ENCODE results near the gene ATXN7L1.

Gene ATXN7L1

GRCh38 chr7:105841866-105842265, 34.5 kb downstream of the ATXN7L1 start:
- no peak overlapping the region for H3K4me3 ChIP-seq (ENCODE audit: low read depth, low read length)
- H3K27ac ChIP-seq, result no peak overlapping the region
- no peak for DNase-seq
- in situ Hi-C loops (cut with HindIII; ENCODE audit: low pct_ligation_motif_present, low sequenced_read_pairs), result no loop called here
- no peaks in the 10 kb centered on the region for H3K36me3 ChIP-seq (replicated peaks)
- H3K27me3 ChIP-seq (replicated peaks), result no peaks in the 10 kb centered on the region
- no peak for TF ChIP-seq CTCF (IDR thresholded peaks at IDR 0.05; ENCODE audit: low read depth, low read length, missing control alignments)

- Histone ChIP-seq H3K27me3 (replicated peaks) (no peaks in the 10 kb centered on the region), H3K27ac (no peak overlapping the region), H3K36me3 (replicated peaks) (no peaks in the 10 kb centered on the region), H3K4me3 (ENCODE audit: low read depth, low read length) (no peak overlapping the region)
- in situ Hi-C loops (cut with HindIII; ENCODE audit: low pct_ligation_motif_present, low sequenced_read_pairs), result no loop called here
- no peak for TF ChIP-seq CTCF (IDR thresholded peaks at IDR 0.05; ENCODE audit: low read depth, low read length, missing control alignments)
- no peak for DNase-seq
Observed at GRCh38 chr7:105840981-105841749, 35.2 kb downstream of the ATXN7L1 start.

- TF ChIP-seq CTCF (IDR thresholded peaks at IDR 0.05; ENCODE audit: low read depth, low read length, missing control alignments), result no peak
- DNase-seq, result no peak
- in situ Hi-C loops (cut with HindIII; ENCODE audit: low pct_ligation_motif_present, low sequenced_read_pairs), result no loop called here
- Histone ChIP-seq H3K27me3 (replicated peaks) (no peaks in the 10 kb centered on the region), H3K36me3 (replicated peaks) (no peaks in the 10 kb centered on the region), H3K4me3 (ENCODE audit: low read depth, low read length) (no peak overlapping the region), H3K27ac (no peak overlapping the region)
Observed at GRCh38 chr7:105839266-105839665, 37.1 kb downstream of the ATXN7L1 start.

DNA sequence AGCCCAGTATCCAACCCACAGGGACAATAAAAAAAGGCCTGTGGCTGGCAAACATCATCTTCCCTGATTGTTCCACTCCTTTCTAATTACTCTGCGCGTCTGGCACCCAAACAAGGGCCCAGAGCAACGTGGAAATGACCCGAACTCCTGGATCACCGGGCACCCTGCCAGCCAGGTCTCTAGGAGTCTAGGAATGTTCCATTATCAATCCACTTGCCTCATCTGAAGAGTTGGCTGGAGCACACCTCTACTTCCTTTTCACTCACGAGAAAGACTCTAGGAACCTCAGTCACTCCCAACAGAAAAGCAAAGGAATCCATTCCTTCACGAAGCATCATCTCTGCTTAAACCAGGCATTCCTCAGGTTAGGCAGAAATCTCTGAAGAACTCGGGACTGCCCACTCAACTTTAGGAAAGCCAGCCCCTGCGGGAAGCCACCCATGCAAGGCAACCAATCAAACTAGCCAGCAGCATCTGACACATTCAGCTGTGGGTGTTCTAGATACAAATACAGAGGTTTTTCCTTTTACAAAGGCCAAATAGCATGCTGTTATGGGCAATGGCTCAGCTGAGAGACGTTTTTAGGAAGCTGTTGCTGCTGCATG, 37.7 kb downstream of the ATXN7L1 start:
- Histone ChIP-seq H3K4me3 (ENCODE audit: low read depth, low read length) (no peak overlapping the region), H3K27me3 (replicated peaks) (no peaks in the 10 kb centered on the region), H3K27ac (no peak overlapping the region), H3K36me3 (replicated peaks) (no peaks in the 10 kb centered on the region)
- no peak for TF ChIP-seq CTCF (IDR thresholded peaks at IDR 0.05; ENCODE audit: low read depth, low read length, missing control alignments)
- DNase-seq, result no peak
- in situ Hi-C loops (cut with HindIII; ENCODE audit: low pct_ligation_motif_present, low sequenced_read_pairs), result no loop called here

DNA sequence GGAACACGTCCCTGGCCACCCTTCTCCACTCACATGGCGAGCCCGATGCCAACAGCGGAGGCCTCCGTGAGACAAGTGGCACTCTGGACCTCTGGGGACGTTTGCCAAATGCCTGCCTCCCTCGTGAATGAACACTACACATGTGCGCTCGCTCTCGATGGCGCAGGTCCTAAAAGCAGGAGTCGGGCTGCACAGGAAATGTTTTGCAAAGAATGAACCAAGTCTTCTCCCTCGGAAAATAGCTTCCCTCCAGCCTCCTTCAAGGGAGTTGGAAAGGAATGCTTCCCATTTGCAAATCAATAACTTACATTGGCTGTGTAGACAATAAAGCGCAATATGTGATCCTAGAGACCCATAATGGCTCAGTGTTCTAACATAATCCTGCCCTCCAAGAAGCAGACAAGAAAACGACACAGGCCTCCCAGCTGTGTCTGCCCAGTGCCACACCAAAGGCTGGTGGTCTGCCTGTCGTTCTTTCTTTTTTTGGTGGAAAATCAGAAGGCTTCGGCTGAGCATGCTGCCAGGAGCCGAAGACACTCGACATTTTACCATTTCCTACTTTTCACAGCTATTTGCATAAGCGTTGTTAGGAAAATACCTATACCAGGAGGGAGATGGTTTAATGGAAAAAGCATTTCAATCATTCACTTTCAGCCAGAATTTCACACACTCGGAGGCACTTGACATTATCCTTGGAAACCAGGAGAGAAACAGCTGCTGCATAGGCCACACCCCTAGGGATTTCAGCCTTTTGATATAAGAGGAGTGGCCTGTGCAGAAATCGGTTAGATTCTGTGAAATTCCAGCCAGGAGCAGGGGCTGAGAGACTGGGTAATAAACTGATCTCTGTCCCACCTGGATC, 38.4 kb downstream of the ATXN7L1 start:
- no peak for DNase-seq
- Histone ChIP-seq H3K27ac (no peak overlapping the region), H3K36me3 (replicated peaks) (no peaks in the 10 kb centered on the region), H3K4me3 (ENCODE audit: low read depth, low read length) (no peak overlapping the region), H3K27me3 (replicated peaks) (no peaks in the 10 kb centered on the region)
- TF ChIP-seq CTCF (IDR thresholded peaks at IDR 0.05; ENCODE audit: low read depth, low read length, missing control alignments), result no peak
- in situ Hi-C loops (cut with HindIII; ENCODE audit: low pct_ligation_motif_present, low sequenced_read_pairs), result no loop called here
